ENCODE results near the gene TRANK1.

TRANK1 gene

GRCh38 chr3:36875397-36875796 is 69.5 kb downstream of the TRANK1 start:
- Histone ChIP-seq H3K79me2 (ENCODE audit: insufficient read depth, low read length) (no peaks in the 10 kb centered on the region), H3K27me3 (ENCODE audit: low read length) (no peaks in the 10 kb centered on the region), H3K4me2 (ENCODE audit: low read depth, low read length, poor library complexity, severe bottlenecking) (no peak overlapping the region), H3K27ac (ENCODE audit: low read depth, low read length) (no peak overlapping the region), H3K9ac (ENCODE audit: low read length) (no peak overlapping the region), H3K9me2 (replicated peaks; ENCODE audit: insufficient read depth, low read length) (no peaks in the 10 kb centered on the region), H2AFZ (ENCODE audit: low read depth, low read length, severe bottlenecking) (no peak overlapping the region), H3K36me3 (ENCODE audit: low read length) (no peaks in the 10 kb centered on the region), H3K4me3 (ENCODE audit: insufficient read depth, low read length, poor library complexity, severe bottlenecking) (no peak overlapping the region), H3K9me3 (ENCODE audit: insufficient read depth, low read length) (no peaks in the 10 kb centered on the region), H4K20me1 (ENCODE audit: low read depth, low read length) (no peaks in the 10 kb centered on the region), H3F3A (ENCODE audit: insufficient read depth) (peaks cover 14% of the 10 kb centered on the region)
- no peak for TF ChIP-seq CTCF (IDR thresholded peaks at IDR 0.05; ENCODE audit: insufficient read depth, low read length, poor library complexity, severe bottlenecking)
- TF ChIP-seq EZH2phosphoT487 (conservative IDR thresholded peaks at IDR 0.05; ENCODE audit: low read length): no peak

DNA sequence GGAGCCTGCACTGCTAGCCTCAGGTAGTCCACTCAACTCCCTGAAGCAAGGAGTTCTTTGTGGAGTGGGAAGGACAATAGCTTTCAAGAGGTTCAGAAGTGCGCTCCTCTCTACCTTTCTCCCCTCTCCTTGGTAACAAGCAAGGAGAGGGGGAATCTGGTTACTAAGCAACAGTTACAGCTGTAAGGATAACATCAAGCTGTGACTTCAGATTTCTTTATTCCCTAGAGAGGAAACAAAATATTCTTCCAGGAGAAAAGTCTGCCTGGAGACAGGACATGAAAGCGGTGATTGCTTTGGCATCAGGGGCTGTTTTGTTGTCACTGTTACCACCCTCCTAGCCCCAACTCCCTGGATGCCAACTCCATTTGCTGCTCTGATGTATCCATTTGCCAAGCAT is 70.4 kb downstream of the TRANK1 start:
- Histone ChIP-seq H3K4me2 (ENCODE audit: low read depth, low read length, poor library complexity, severe bottlenecking) (no peak overlapping the region), H3K27ac (ENCODE audit: low read depth, low read length) (no peak overlapping the region), H4K20me1 (ENCODE audit: low read depth, low read length) (no peaks in the 10 kb centered on the region), H3K79me2 (ENCODE audit: insufficient read depth, low read length) (no peaks in the 10 kb centered on the region), H2AFZ (ENCODE audit: low read depth, low read length, severe bottlenecking) (no peak overlapping the region), H3K36me3 (ENCODE audit: low read length) (no peaks in the 10 kb centered on the region), H3K9me2 (replicated peaks; ENCODE audit: insufficient read depth, low read length) (no peaks in the 10 kb centered on the region), H3K27me3 (ENCODE audit: low read length) (no peaks in the 10 kb centered on the region), H3K9me3 (ENCODE audit: insufficient read depth, low read length) (no peaks in the 10 kb centered on the region), H3F3A (ENCODE audit: insufficient read depth) (peaks cover 11% of the 10 kb centered on the region), H3K4me3 (ENCODE audit: insufficient read depth, low read length, poor library complexity, severe bottlenecking) (no peak overlapping the region), H3K9ac (ENCODE audit: low read length) (no peak overlapping the region)
- TF ChIP-seq CTCF (IDR thresholded peaks at IDR 0.05; ENCODE audit: insufficient read depth, low read length, poor library complexity, severe bottlenecking) (no peak), EZH2phosphoT487 (conservative IDR thresholded peaks at IDR 0.05; ENCODE audit: low read length) (no peak)

DNA sequence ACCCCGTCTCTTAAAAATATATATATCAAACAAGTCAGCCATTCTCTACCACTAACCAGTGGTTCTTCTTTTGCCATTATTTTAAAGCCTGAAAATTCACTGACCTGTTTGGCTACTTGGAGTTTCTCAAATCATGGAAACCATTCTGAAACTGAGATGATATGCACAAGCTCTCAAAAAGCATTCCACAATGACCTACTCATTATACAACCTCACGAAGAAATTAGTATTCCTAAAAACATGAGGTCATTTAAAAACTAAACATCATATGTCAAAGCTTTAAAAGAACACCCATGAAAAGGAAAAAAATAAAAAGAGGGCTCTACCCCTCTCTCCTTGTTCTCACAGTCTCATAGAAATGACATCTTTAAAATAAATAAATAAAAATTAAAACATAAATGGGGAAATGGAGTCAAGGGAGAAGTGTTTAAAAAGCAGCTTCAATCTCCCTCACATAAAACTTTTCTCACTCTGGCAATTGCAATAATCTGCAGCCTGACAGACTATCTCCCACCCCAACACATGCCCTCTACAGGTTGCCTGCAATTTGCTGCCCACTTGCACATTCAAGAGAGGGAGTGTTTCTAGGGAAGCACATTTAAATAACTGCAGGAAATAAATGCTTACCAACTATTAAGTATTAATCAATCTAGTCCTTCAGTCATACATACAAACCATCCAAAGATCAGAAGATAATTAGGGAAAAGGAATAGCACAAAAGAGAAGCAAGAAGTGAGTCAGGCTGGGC is 73.3 kb downstream of the TRANK1 start:
- H3K27me3 ChIP-seq (ENCODE audit: low read length): no peaks in the 10 kb centered on the region
- no peak overlapping the region for H2AFZ ChIP-seq (ENCODE audit: low read depth, low read length, severe bottlenecking)
- no peaks in the 10 kb centered on the region for H3K9me2 ChIP-seq (replicated peaks; ENCODE audit: insufficient read depth, low read length)
- no peak overlapping the region for H3K9ac ChIP-seq (ENCODE audit: low read length)
- no peak overlapping the region for H3K4me3 ChIP-seq (ENCODE audit: insufficient read depth, low read length, poor library complexity, severe bottlenecking)
- no peak overlapping the region for H3K4me2 ChIP-seq (ENCODE audit: low read depth, low read length, poor library complexity, severe bottlenecking)
- H4K20me1 ChIP-seq (ENCODE audit: low read depth, low read length): no peaks in the 10 kb centered on the region
- no peaks in the 10 kb centered on the region for H3F3A ChIP-seq (ENCODE audit: insufficient read depth)
- no peaks in the 10 kb centered on the region for H3K79me2 ChIP-seq (ENCODE audit: insufficient read depth, low read length)
- no peaks in the 10 kb centered on the region for H3K36me3 ChIP-seq (ENCODE audit: low read length)
- no peak for TF ChIP-seq CTCF (IDR thresholded peaks at IDR 0.05; ENCODE audit: insufficient read depth, low read length, poor library complexity, severe bottlenecking)
- TF ChIP-seq EZH2phosphoT487 (conservative IDR thresholded peaks at IDR 0.05; ENCODE audit: low read length): no peak
- H3K9me3 ChIP-seq (ENCODE audit: insufficient read depth, low read length): no peaks in the 10 kb centered on the region
- H3K27ac ChIP-seq (ENCODE audit: low read depth, low read length): no peak overlapping the region
